Astrocyte (in vitro differentiated cells and primary cell): ENCODE results near the gene OPN3. TPM values are rescaled to one million over a fixed set of nuclear protein-coding genes. Genes with fewer than 3 reads are reported as not detected.
"Not testable (repeated sequence)": the region's sequence is repeated elsewhere in the genome, so short reads cannot be mapped to it uniquely, and the experiment has no call there.

ENCODE experiments used
- DNase-seq: peaks from one replicate; pipeline ENCODE4 v3.0.0-alpha.2; 2010; ENCODE audit warnings: low read depth
- FAIRE-seq: peaks from 2 replicates; lab custom pipeline; 2011; peaks lifted over from hg19 to GRCh38; lab: Jason Lieb, UNC
- H2AFZ ChIP-seq: 2 replicates; pipeline ENCODE4 v1.6.0; 2012; ENCODE audit warnings: low read depth, low read length, inconsistent platforms
- H3K27ac ChIP-seq: 2 replicates; pipeline ENCODE4 v1.5.1; 2011; ENCODE audit warnings: low read depth, low read length, inconsistent platforms
- H3K27me3 ChIP-seq: 2 replicates; pipeline ENCODE4 v1.6.0; 2011; ENCODE audit warnings: low read length, inconsistent platforms; ENCODE audit not compliant: insufficient read depth
- H3K36me3 ChIP-seq: 2 replicates; pipeline ENCODE4 v1.5.1; 2011; ENCODE audit warnings: low read length, inconsistent platforms; ENCODE audit not compliant: insufficient read depth
- H3K4me1 ChIP-seq: 2 replicates; pipeline ENCODE4 v1.5.1; 2011; ENCODE audit warnings: low read length, inconsistent platforms; ENCODE audit not compliant: insufficient read depth
- H3K4me2 ChIP-seq: 2 replicates; pipeline ENCODE4 v1.6.0; 2012; ENCODE audit warnings: low read length, inconsistent platforms
- H3K4me3 ChIP-seq: 2 replicates; pipeline ENCODE4 v1.5.1; 2011; ENCODE audit warnings: low read depth, mild to moderate bottlenecking, low read length, inconsistent platforms; ENCODE audit not compliant: insufficient read depth
- H3K79me2 ChIP-seq: 2 replicates; pipeline ENCODE4 v1.6.0; 2012; ENCODE audit warnings: mild to moderate bottlenecking, low read length, inconsistent platforms; ENCODE audit not compliant: insufficient read depth
- H3K9ac ChIP-seq: 2 replicates; pipeline ENCODE4 v1.6.0; 2012; ENCODE audit warnings: mild to moderate bottlenecking, low read length, inconsistent platforms
- H3K9me3 ChIP-seq: 2 replicates; pipeline ENCODE4 v1.5.1; 2012; ENCODE audit warnings: low read depth, mild to moderate bottlenecking, low read length, inconsistent platforms; ENCODE audit not compliant: insufficient read depth
- H4K20me1 ChIP-seq: 2 replicates; pipeline ENCODE4 v1.6.0; 2012; ENCODE audit warnings: low read length, inconsistent platforms; ENCODE audit not compliant: insufficient read depth
- H3K27ac Mint-ChIP-seq: one replicate; pipeline ENCODE4 v1.8.0; 2021; ENCODE audit warnings: mild to moderate bottlenecking, mixed read lengths; ENCODE audit not compliant: unreplicated experiment
- H3K27me3 Mint-ChIP-seq: one replicate; pipeline ENCODE4 v1.8.0; 2021; ENCODE audit warnings: low read depth, mixed read lengths; ENCODE audit not compliant: unreplicated experiment
- H3K36me3 Mint-ChIP-seq: one replicate; pipeline ENCODE4 v1.8.0; 2021; ENCODE audit warnings: low read depth, mixed read lengths; ENCODE audit not compliant: unreplicated experiment
- H3K4me1 Mint-ChIP-seq: one replicate; pipeline ENCODE4 v1.8.0; 2021; ENCODE audit warnings: low read depth, mixed read lengths; ENCODE audit not compliant: unreplicated experiment
- H3K4me3 Mint-ChIP-seq: one replicate; pipeline ENCODE4 v1.8.0; 2021; ENCODE audit warnings: mild to moderate bottlenecking, moderate library complexity, mixed read lengths; ENCODE audit not compliant: unreplicated experiment
- H3K9me3 Mint-ChIP-seq: one replicate; pipeline ENCODE4 v1.8.0; 2021; ENCODE audit warnings: mild to moderate bottlenecking, mixed read lengths; ENCODE audit not compliant: unreplicated experiment
- EZH2 ChIP-seq: IDR thresholded peaks from 2 replicates; pipeline ENCODE4 v1.6.1; 2012; ENCODE audit warnings: mild to moderate bottlenecking, low read length, inconsistent platforms; ENCODE audit not compliant: insufficient read depth
- total RNA-seq: library from RNA; stranded (reverse); gene quantifications from 2 replicates; pipeline ENCODE4 v1.2.1, GENCODE V29; 2021
- TF ChIP-seq, protein P1 (sequence below): IDR thresholded peaks from 2 replicates; pipeline ENCODE4 v1.5.1; 2011; ENCODE audit warnings: low read depth, mild to moderate bottlenecking, inconsistent platforms, low read length, moderate library complexity; ENCODE audit not compliant: insufficient read depth

The OPN3 gene
- total RNA-seq, 1 donor from 2014 or later: 16.9 TPM

- no peak overlapping the region for H3K9ac ChIP-seq
- no peaks in the 10 kb centered on the region for H3K36me3 ChIP-seq
- no peak for DNase-seq
- Mint-ChIP-seq H3K36me3 (no peaks in the 10 kb centered on the region), H3K27me3 (peaks cover 2% of the 10 kb centered on the region), H3K9me3 (no peaks in the 10 kb centered on the region), H3K4me1 (peaks cover 7% of the 10 kb centered on the region), H3K27ac (no peak overlapping the region), H3K4me3 (no peak overlapping the region)
- no peak for FAIRE-seq
- no peaks in the 10 kb centered on the region for H3K4me1 ChIP-seq
- no peaks in the 10 kb centered on the region for H3K9me3 ChIP-seq
- no peaks in the 10 kb centered on the region for H3K27me3 ChIP-seq
- H3K79me2 ChIP-seq: no peaks in the 10 kb centered on the region
- no peaks in the 10 kb centered on the region for H4K20me1 ChIP-seq
- TF ChIP-seq, protein P1, sequence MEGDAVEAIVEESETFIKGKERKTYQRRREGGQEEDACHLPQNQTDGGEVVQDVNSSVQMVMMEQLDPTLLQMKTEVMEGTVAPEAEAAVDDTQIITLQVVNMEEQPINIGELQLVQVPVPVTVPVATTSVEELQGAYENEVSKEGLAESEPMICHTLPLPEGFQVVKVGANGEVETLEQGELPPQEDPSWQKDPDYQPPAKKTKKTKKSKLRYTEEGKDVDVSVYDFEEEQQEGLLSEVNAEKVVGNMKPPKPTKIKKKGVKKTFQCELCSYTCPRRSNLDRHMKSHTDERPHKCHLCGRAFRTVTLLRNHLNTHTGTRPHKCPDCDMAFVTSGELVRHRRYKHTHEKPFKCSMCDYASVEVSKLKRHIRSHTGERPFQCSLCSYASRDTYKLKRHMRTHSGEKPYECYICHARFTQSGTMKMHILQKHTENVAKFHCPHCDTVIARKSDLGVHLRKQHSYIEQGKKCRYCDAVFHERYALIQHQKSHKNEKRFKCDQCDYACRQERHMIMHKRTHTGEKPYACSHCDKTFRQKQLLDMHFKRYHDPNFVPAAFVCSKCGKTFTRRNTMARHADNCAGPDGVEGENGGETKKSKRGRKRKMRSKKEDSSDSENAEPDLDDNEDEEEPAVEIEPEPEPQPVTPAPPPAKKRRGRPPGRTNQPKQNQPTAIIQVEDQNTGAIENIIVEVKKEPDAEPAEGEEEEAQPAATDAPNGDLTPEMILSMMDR: no peak
- TF ChIP-seq EZH2: no peak
- H3K4me2 ChIP-seq: no peak overlapping the region
- no peak overlapping the region for H3K27ac ChIP-seq
- H3K4me3 ChIP-seq: no peak overlapping the region
- no peak overlapping the region for H2AFZ ChIP-seq
Measured at GRCh38 chr1:241672301-241672700, 32.1 kb upstream of the OPN3 start.

DNA sequence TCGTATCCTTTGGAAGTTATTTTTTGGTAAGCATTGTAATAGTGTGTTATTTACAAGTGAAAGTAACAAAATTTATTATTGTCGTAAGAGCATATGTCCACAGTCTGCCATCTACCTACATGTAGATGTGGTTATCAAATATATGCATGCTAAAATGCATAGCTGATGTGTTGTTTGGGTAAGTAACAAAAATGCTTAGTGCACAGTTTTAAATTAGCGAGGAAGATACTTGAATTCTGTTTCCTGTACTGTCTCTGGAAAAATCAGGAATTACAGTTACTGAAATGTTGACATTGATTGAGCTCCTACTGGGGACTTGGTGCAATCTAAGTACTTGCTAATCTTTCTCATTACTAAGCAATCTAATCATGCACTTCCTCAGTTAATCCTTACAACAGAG is 26.2 kb upstream of the OPN3 start:
- Histone ChIP-seq H3K4me3 (no peak overlapping the region), H3K9me3 (no peaks in the 10 kb centered on the region), H3K79me2 (no peaks in the 10 kb centered on the region), H2AFZ (no peak overlapping the region), H3K27me3 (no peaks in the 10 kb centered on the region), H3K9ac (no peak overlapping the region), H3K4me1 (no peaks in the 10 kb centered on the region), H3K4me2 (no peak overlapping the region), H4K20me1 (no peaks in the 10 kb centered on the region), H3K36me3 (no peaks in the 10 kb centered on the region), H3K27ac (no peak overlapping the region)
- H3K4me3 Mint-ChIP-seq: no peak overlapping the region
- no peaks in the 10 kb centered on the region for H3K27me3 Mint-ChIP-seq
- no peaks in the 10 kb centered on the region for H3K4me1 Mint-ChIP-seq
- no peak for FAIRE-seq
- TF ChIP-seq, protein P1: no peak
- TF ChIP-seq EZH2: no peak
- H3K27ac Mint-ChIP-seq: no peak overlapping the region
- DNase-seq: no peak
- H3K9me3 Mint-ChIP-seq: no peaks in the 10 kb centered on the region
- H3K36me3 Mint-ChIP-seq: no peaks in the 10 kb centered on the region

- Histone ChIP-seq H3K4me2 (no peak overlapping the region), H3K27me3 (no peaks in the 10 kb centered on the region), H3K4me1 (no peaks in the 10 kb centered on the region), H3K79me2 (no peaks in the 10 kb centered on the region), H2AFZ (no peak overlapping the region), H3K9me3 (no peaks in the 10 kb centered on the region), H3K27ac (no peak overlapping the region), H3K36me3 (no peaks in the 10 kb centered on the region), H4K20me1 (no peaks in the 10 kb centered on the region), H3K9ac (no peak overlapping the region), H3K4me3 (no peak overlapping the region)
- no peak for TF ChIP-seq EZH2
- TF ChIP-seq, protein P1: no peak
- FAIRE-seq: no peak
- no peak overlapping the region for H3K27ac Mint-ChIP-seq
- no peaks in the 10 kb centered on the region for H3K36me3 Mint-ChIP-seq
- H3K27me3 Mint-ChIP-seq: no peaks in the 10 kb centered on the region
- no peaks in the 10 kb centered on the region for H3K4me1 Mint-ChIP-seq
- H3K9me3 Mint-ChIP-seq: no peaks in the 10 kb centered on the region
- DNase-seq: no peak
- H3K4me3 Mint-ChIP-seq: no peak overlapping the region
Measured at GRCh38 chr1:241660424-241660972, 20.3 kb upstream of the OPN3 start.

DNA sequence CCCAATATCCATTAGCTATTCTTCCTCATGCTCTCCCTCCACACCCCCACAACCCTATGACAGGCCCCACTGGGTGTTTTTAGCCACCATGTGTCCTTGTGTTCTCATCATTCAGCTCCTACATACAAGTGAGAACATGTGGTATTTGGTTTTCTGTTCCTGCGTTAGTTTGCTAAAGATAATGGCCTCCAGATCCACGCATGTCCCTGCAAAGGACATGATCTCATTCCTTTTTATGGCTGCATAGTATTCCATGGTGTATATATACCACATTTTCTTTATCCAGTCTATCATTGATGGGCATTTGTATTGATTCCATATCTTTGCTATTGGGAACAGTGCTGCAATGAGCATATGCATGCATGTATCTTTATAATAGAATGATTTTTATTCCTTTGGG is 18.8 kb upstream of the OPN3 start:
- not testable (repeated sequence) for H3K27me3 ChIP-seq

More for the DNA sequence above, 18.8 kb upstream of the OPN3 start:
- not testable (repeated sequence) for H3K9me3 Mint-ChIP-seq, H3K9ac ChIP-seq, H3K4me1 ChIP-seq, H3K36me3 ChIP-seq, H2AFZ ChIP-seq, H3K4me3 Mint-ChIP-seq, H3K79me2 ChIP-seq, H3K27ac Mint-ChIP-seq, H3K27me3 Mint-ChIP-seq, H4K20me1 ChIP-seq, H3K27ac ChIP-seq, H3K36me3 Mint-ChIP-seq, H3K4me3 ChIP-seq, H3K4me2 ChIP-seq, FAIRE-seq, H3K4me1 Mint-ChIP-seq, DNase-seq, H3K9me3 ChIP-seq
